Eye (tissue), 1 donor: ENCODE data around the gene DCST1.

Source experiments
- DNase-seq: peaks from one replicate; pipeline ENCODE4 v3.0.0-alpha.2; 2015

Gene DCST1

GRCh38 chr1:155001425-155001674 is 32.3 kb upstream of the DCST1 start:
- DNase-seq = no peak

GRCh38 chr1:155001675-155002463 is 31.8 kb upstream of the DCST1 start:
- DNase-seq = peak; percentile 99

GRCh38 chr1:155002464-155003226 is 31.0 kb upstream of the DCST1 start, which contains the start of gene ZBTB7B:
ZBTB7B (plus strand) TSS chr1:155002802; CDS start chr1:155014661, 11,859 bp downstream.
- DNase-seq = peak; percentile 74

GRCh38 chr1:155003227-155003765 is 30.3 kb upstream of the DCST1 start:
- peak; percentile 73 for DNase-seq

GRCh38 chr1:155003766-155004351 is 29.8 kb upstream of the DCST1 start:
- DNase-seq = peak; percentile 69

- DNase-seq = no peak
Observed at GRCh38 chr1:155004352-155005075, 29.1 kb upstream of the DCST1 start.

GRCh38 chr1:155005076-155006011 is 28.3 kb upstream of the DCST1 start:
- DNase-seq = no peak

- peak; percentile 68 for DNase-seq
Observed at GRCh38 chr1:155006601-155007101, 27.0 kb upstream of the DCST1 start.

- no peak for DNase-seq
Observed at GRCh38 chr1:155007251-155007828, 26.3 kb upstream of the DCST1 start.

GRCh38 chr1:155008015-155008941 is 25.3 kb upstream of the DCST1 start:
- DNase-seq = no peak

- DNase-seq = no peak
Observed at GRCh38 chr1:155009221-155009711, 24.4 kb upstream of the DCST1 start.

GRCh38 chr1:155009742-155010141 is 23.9 kb upstream of the DCST1 start:
- no peak for DNase-seq

GRCh38 chr1:155010211-155010918 is 23.3 kb upstream of the DCST1 start:
- no peak for DNase-seq

- no peak for DNase-seq
Observed at GRCh38 chr1:155011004-155011416, 22.6 kb upstream of the DCST1 start.

GRCh38 chr1:155011437-155012025 is 22.1 kb upstream of the DCST1 start:
- no peak for DNase-seq

GRCh38 chr1:155012026-155012546 is 21.5 kb upstream of the DCST1 start:
- DNase-seq = peak; percentile 89

- no peak for DNase-seq
Observed at GRCh38 chr1:155012776-155013602, 20.6 kb upstream of the DCST1 start.

GRCh38 chr1:155013632-155014031 is 20.0 kb upstream of the DCST1 start:
- DNase-seq = no peak
